ES-I3 (cell line): ENCODE data around the gene F11.

Experiments used
- H3K36me3 ChIP-seq: 2 replicates; pipeline ENCODE4 v1.6.1; 2013; ENCODE audit warnings: mild to moderate bottlenecking, low read length, control low read depth, moderate library complexity; ENCODE audit not compliant: insufficient read depth
- H3K4me1 ChIP-seq: 2 replicates; pipeline ENCODE4 v1.6.1; 2013; ENCODE audit warnings: mild to moderate bottlenecking, control low read depth, low read length; ENCODE audit not compliant: insufficient read depth
- H3K9ac ChIP-seq: 2 replicates; pipeline ENCODE4 v1.6.1; 2013; ENCODE audit warnings: low read depth, mild to moderate bottlenecking, low read length, moderate library complexity
- H3K9me3 ChIP-seq: 2 replicates; pipeline ENCODE4 v1.6.1; 2013; ENCODE audit warnings: mild to moderate bottlenecking, low read length, moderate library complexity; ENCODE audit not compliant: control insufficient read depth, insufficient read depth

F11 gene

DNA sequence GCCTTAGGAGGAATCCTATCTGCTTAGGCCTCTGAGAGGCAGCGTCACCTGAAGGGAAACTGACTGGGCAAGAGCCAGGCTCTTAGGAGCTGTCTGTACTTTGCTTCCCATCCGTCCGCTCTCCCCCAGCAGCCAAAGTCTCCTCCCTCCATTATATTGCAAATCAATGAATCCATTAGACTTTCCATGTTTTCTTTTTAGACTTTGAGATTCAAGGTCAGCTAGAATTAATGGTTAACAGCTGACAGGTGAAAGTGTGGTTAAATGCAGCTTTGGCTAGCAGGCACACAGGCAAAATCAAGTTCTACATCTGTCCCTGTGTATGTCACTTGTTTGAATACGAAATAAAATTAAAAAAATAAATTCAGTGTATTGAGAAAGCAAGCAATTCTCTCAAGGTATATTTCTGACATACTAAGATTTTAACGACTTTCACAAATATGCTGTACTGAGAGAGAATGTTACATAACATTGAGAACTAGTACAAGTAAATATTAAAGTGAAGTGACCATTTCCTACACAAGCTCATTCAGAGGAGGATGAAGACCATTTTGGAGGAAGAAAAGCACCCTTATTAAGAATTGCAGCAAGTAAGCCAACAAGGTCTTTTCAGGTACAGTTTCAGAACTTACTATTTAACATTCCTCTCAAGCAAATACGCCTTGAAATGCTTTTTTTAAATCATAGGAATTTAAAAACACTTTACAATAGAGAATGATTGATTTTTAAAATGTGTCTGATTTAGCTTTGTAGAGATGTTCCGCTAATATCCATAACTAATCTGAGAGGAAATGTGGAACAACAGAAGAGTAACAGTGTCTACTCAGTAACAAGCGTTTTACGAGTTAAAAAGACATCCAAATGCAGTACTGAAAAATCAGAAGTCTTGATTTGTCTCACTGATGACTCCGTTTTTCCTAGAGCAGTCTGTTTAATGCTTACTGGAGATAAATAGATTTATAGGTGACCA lies at the start of gene F11:
Gene F11 (plus strand): TSS at position 507 of the 970 bp plus-strand sequence. CDS start 948 bp downstream, outside the sequence.
- H3K36me3 ChIP-seq: no peaks in the 10 kb centered on the region
- peak within 1 kb of the TSS; percentile 47 for H3K9ac ChIP-seq
- H3K9me3 ChIP-seq: no peaks in the 10 kb centered on the region
- peaks cover 13% of the 10 kb centered on the region for H3K4me1 ChIP-seq

DNA sequence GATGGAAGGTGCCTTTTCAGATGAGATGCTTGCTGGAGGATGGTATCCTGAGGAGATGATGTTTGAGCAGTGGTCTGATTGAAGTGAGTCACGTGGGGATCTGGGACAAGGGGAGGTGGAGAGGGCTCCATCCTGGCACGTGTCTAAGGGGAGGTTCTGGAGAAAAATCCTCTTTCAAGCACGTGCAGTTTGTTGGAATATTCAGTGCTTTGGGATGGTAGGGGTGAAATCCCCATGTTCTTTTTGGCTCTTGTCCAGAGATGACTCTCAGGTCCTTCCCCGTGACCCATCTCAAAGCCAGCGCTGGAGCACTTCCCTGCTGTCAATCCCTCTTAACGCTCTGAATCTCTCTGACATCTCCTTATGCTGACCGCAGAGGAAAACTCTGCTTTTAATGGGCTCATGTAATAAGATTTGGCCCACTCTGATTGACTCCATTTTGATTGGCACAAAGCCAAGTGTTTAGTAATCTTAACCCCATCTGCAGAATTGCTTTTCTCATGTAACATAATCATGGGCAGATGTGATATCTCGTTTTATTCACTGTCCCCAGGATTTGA lies 49.4 kb upstream of the F11 start:
- Histone ChIP-seq H3K9me3 (no peaks in the 10 kb centered on the region), H3K36me3 (no peaks in the 10 kb centered on the region), H3K9ac (no peak overlapping the region), H3K4me1 (no peaks in the 10 kb centered on the region)

- H3K4me1 ChIP-seq: no peaks in the 10 kb centered on the region
- no peaks in the 10 kb centered on the region for H3K36me3 ChIP-seq
- no peak overlapping the region for H3K9ac ChIP-seq
- H3K9me3 ChIP-seq: no peaks in the 10 kb centered on the region
Observed at GRCh38 chr4:186217733-186218293, 48.2 kb upstream of the F11 start.

DNA sequence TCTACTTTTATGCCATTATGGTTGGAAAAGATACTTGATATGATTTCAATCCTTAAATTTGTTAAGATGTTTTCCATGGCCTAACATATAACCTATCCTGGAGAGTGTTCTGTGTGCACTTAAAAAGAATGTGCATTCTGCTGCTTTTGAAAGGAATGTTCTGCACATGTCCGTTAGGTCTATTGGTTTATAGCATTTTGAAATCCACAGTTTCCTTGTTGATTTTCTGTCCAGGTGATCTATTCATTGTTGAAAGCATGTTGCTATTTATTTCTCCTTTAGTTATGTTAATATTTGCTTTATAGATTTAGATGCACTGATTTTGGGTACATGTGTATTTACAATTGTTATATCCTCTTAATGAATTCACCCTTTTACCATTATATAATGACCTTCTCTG lies 44.4 kb upstream of the F11 start:
- Histone ChIP-seq H3K4me1 (no peaks in the 10 kb centered on the region; the same call in 1 of the 2 replicates), H3K36me3 (no peaks in the 10 kb centered on the region), H3K9me3 (peaks cover 11% of the 10 kb centered on the region), H3K9ac (no peak overlapping the region)

- H3K9me3 ChIP-seq: peaks cover 11% of the 10 kb centered on the region
- no peak overlapping the region for H3K9ac ChIP-seq
- no peaks in the 10 kb centered on the region for H3K36me3 ChIP-seq
- H3K4me1 ChIP-seq: no peaks in the 10 kb centered on the region; the same call in 1 of the 2 replicates
Observed at GRCh38 chr4:186225848-186226247, 40.1 kb upstream of the F11 start.

- Histone ChIP-seq H3K36me3 (no peaks in the 10 kb centered on the region), H3K9me3 (peaks cover 11% of the 10 kb centered on the region), H3K4me1 (no peaks in the 10 kb centered on the region; the same call in 1 of the 2 replicates), H3K9ac (no peak overlapping the region)
Observed at GRCh38 chr4:186226521-186227189, 39.3 kb upstream of the F11 start.

GRCh38 chr4:186227221-186227620 lies 38.8 kb upstream of the F11 start, which contains the start of gene KLKB1:
Gene KLKB1 (plus strand): TSS chr4:186227507. CDS start chr4:186228196, 689 bp downstream.
- Histone ChIP-seq H3K36me3 (no peaks in the 10 kb centered on the region), H3K9me3 (peaks cover 11% of the 10 kb centered on the region), H3K9ac (no peak within 1 kb of the TSS), H3K4me1 (no peaks in the 10 kb centered on the region; the same call in 1 of the 2 replicates)

DNA sequence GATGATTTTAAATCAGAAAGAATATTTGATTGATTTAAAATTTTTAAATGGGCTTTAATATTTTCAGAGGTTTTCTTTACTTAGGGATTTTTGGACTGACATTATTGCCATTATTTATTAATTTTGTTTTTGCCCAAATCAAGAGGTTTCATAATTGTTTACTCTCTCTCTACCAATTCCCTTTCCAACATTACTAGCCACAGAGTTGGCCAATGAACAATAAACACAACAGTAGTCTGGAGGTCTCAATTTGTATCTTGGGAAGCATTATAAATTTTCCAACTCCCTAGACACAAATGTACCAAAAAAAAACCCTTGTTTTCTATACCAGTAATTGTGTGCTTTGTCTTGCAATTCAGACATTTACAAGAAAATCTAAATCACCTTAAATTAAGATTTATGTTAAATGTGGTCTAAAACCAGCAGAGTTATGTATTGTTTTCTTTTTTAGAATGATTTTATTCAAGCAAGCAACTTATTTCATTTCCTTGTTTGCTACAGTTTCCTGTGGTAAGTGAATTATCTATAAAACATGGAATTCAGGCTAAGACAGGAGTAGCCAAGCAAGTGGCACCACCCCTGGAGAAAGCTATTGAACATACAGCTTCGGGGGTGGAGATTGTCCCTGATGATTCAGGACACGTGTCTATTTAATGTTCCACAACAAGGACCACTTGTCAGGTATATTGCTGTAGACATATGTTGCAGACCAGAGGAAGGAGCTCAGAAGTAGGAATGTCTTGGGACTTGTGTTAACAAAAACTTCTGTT lies 38.1 kb upstream of the F11 start:
- no peaks in the 10 kb centered on the region; the same call in 1 of the 2 replicates for H3K4me1 ChIP-seq
- no peak overlapping the region for H3K9ac ChIP-seq
- H3K9me3 ChIP-seq: peaks cover 11% of the 10 kb centered on the region
- no peaks in the 10 kb centered on the region for H3K36me3 ChIP-seq

DNA sequence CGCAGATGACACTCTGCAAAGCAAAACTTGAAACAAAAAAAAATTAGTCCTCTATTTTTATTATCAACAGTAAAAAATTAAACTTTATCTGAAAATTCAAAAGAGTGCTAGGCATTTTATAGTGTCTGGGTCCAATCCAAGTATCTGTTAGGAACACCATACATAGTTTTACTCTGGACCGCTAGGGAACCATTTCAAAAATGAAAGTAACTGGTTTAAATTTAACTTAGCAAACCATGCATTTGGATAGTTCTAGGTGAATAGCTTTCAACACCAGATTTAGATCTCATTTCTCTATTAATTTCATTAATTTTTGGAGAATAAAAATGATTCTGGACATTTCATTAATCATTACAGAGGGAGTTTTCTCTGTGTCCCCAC lies 37.5 kb upstream of the F11 start:
- H3K36me3 ChIP-seq: no peaks in the 10 kb centered on the region
- H3K9me3 ChIP-seq: peaks cover 11% of the 10 kb centered on the region
- no peak overlapping the region for H3K9ac ChIP-seq
- H3K4me1 ChIP-seq: no peaks in the 10 kb centered on the region; the same call in 1 of the 2 replicates

DNA sequence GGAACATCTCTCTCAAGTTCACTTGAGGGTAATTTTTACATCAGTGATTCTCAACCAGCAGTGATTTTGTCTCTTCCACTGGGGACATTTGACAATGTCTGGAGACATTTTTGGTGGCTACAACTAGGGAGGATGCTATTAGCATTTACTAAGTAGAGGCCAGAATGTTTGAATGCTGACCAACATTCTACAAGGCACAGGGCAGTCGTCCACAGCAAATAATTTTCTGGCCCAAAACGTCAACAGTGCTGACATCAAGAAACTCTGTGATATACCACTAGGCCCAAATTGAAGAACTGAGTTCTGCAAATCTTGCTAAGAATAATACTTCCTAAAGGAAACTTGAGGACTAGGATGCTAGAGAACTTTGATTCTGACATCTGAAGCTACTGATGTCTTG lies 31.6 kb upstream of the F11 start:
- Histone ChIP-seq H3K9me3 (no peaks in the 10 kb centered on the region), H3K9ac (no peak overlapping the region), H3K36me3 (0 out of 2 replicates have a peak, but pooled peaks cover 2% of the 10 kb centered on the region), H3K4me1 (no peaks in the 10 kb centered on the region)

DNA sequence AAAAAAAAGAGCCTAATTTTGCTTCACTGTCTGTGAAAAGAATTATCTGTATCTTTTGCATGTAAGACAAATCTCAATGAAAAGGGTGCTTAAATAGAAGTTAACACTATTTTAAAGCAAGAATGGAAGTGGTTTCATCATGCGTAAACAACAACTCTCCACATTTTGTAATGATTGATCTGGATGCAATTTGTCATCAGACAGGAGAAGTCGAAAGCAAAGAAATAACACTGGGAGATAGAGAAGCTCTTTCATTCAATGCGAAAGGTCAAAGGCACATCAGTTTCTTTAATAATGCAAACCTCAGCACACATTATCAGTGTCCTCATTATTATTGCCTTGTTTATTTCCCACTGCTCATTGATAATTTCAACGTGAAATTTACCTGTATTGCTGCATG lies 29.9 kb upstream of the F11 start:
- H3K9ac ChIP-seq: no peak overlapping the region
- H3K9me3 ChIP-seq: no peaks in the 10 kb centered on the region
- peaks cover 5% of the 10 kb centered on the region for H3K4me1 ChIP-seq
- H3K36me3 ChIP-seq: 0 out of 2 replicates have a peak, but pooled peaks cover 2% of the 10 kb centered on the region

GRCh38 chr4:186240452-186240847 lies 25.5 kb upstream of the F11 start:
- Histone ChIP-seq H3K36me3 (peaks cover 4% of the 10 kb centered on the region; the same call in 1 of the 2 replicates), H3K4me1 (peaks cover 12% of the 10 kb centered on the region), H3K9me3 (peaks cover 4% of the 10 kb centered on the region; the same call in 1 of the 2 replicates), H3K9ac (no peak overlapping the region)

GRCh38 chr4:186240848-186241491 lies 25.0 kb upstream of the F11 start:
- peaks cover 4% of the 10 kb centered on the region; the same call in 1 of the 2 replicates for H3K9me3 ChIP-seq
- H3K36me3 ChIP-seq: peaks cover 4% of the 10 kb centered on the region; the same call in 1 of the 2 replicates
- H3K9ac ChIP-seq: no peak overlapping the region
- H3K4me1 ChIP-seq: peaks cover 12% of the 10 kb centered on the region
